Keratinocyte (primary cell): ENCODE results near the gene GPN1.

Experiments used
- EZH2 ChIP-seq: IDR thresholded peaks from one replicate; pipeline ENCODE4 v1.6.1; 2012; ENCODE audit warnings: inconsistent platforms, mild to moderate bottlenecking, low read length, moderate library complexity
- TF ChIP-seq, protein P1 (sequence below), 3 experiments: IDR thresholded peaks in 1 of 3; conservative IDR thresholded peaks in 1 of 3; optimal IDR thresholded peaks in 1 of 3; 2 replicates in 2 of 3; 3 replicates in 1 of 3; pipeline versions ENCODE3 to v1.5.1; 2011; ENCODE audit warnings: low read length in 3 of 3, mild to moderate bottlenecking in 3 of 3, moderate library complexity in 2 of 3, control low read depth in 1 of 3, inconsistent platforms in 1 of 3; ENCODE audit not compliant: insufficient read depth in 2 of 3; ENCODE audit errors: extremely low read depth in 1 of 3

DNA sequence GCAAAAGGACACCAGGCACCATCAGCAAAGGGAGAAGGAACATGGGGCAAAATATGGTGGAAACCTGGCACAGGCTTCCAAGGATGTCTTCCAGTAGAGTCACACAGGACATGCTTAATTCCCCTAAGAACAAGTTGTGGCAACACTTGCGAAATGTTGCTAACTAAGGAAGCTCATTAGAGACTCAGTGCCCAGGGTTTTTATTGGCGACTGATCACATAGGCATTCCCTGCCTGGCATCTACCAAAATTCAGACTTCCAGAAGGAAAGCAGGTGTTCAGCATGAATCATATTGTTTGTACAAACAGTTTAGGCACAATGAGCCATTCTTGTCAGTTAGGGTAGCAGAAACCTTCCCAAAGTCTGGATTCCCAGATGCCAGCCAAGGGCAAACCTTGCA lies 60.6 kb downstream of the GPN1 start:
- no peak for TF ChIP-seq EZH2
- TF ChIP-seq, protein P1, sequence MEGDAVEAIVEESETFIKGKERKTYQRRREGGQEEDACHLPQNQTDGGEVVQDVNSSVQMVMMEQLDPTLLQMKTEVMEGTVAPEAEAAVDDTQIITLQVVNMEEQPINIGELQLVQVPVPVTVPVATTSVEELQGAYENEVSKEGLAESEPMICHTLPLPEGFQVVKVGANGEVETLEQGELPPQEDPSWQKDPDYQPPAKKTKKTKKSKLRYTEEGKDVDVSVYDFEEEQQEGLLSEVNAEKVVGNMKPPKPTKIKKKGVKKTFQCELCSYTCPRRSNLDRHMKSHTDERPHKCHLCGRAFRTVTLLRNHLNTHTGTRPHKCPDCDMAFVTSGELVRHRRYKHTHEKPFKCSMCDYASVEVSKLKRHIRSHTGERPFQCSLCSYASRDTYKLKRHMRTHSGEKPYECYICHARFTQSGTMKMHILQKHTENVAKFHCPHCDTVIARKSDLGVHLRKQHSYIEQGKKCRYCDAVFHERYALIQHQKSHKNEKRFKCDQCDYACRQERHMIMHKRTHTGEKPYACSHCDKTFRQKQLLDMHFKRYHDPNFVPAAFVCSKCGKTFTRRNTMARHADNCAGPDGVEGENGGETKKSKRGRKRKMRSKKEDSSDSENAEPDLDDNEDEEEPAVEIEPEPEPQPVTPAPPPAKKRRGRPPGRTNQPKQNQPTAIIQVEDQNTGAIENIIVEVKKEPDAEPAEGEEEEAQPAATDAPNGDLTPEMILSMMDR (optimal IDR thresholded peaks at IDR 0.05 in 1 of 3, IDR thresholded peaks at IDR 0.05 in 1 of 3, conservative IDR thresholded peaks at IDR 0.05 in 1 of 3; ENCODE audit: extremely low read depth in 1 of 3, insufficient read depth in 2 of 3, low read length in 3 of 3), result no peak
